Spleen (tissue), 7 donors: ENCODE measurements around the gene SLC18A3.

Experiments
- POLR2A ChIP-seq, 3 donors: fragments of 450-650 bp; IDR thresholded peaks; one replicate each; pipeline ENCODE4 v1.5.1; 2017; ENCODE audit warnings: antibody characterized with exemption in 3 of 3, mild to moderate bottlenecking in 1 of 3
- POLR2AphosphoS5 ChIP-seq, 3 donors: sonication (generic); formaldehyde crosslinking; IDR thresholded peaks; one replicate each; pipeline ENCODE4 v1.5.1; 2017; ENCODE audit warnings: antibody characterized with exemption in 3 of 3
- TF ChIP-seq, protein P1 (sequence below), 11 experiments: fragments of 200-600 bp in 7 of 11; fragments of 450-650 bp in 4 of 11; sonication (generic) in 4 of 11; IDR thresholded peaks in 8 of 11; conservative IDR thresholded peaks in 3 of 11; 1 replicate in 7 of 11; 2 replicates in 4 of 11; pipeline versions ENCODE4 v1.4.0 to v1.8.0; 2016 to 2021; ENCODE audit warnings: antibody characterized with exemption in 11 of 11, inconsistent platforms in 4 of 11, mild to moderate bottlenecking in 1 of 11
- donor health status: DM: no; HTN: no; CAD: no; lungs with moderate emphysema.
- donor health status: DM: no; HTN: no; CAD: no.
- donor health status: DM: no; HTN: no; CAD: no.

DNA sequence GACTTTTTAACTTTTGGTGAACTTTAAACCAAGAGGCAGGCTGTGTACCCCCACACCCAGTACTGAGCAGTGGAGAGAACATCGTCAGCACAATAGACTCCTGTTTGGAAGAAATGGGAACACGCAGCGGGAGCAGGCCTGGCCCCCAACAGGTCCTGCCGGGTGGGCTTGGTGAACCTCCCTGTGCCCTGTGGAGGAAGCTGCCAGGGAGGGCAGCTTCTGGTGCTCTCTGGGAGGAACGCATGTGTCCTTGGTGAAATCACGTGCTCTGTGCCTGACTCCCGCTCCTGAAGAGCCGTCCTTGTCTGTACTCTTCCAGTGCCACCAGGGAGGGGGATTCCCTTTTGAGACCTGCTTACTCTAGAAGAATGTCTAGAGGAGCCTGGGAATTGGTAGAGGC is 35.3 kb downstream of the SLC18A3 start:
- no peak for TF ChIP-seq POLR2AphosphoS5 (IDR thresholded peaks at IDR 0.05)
- TF ChIP-seq, protein P1, sequence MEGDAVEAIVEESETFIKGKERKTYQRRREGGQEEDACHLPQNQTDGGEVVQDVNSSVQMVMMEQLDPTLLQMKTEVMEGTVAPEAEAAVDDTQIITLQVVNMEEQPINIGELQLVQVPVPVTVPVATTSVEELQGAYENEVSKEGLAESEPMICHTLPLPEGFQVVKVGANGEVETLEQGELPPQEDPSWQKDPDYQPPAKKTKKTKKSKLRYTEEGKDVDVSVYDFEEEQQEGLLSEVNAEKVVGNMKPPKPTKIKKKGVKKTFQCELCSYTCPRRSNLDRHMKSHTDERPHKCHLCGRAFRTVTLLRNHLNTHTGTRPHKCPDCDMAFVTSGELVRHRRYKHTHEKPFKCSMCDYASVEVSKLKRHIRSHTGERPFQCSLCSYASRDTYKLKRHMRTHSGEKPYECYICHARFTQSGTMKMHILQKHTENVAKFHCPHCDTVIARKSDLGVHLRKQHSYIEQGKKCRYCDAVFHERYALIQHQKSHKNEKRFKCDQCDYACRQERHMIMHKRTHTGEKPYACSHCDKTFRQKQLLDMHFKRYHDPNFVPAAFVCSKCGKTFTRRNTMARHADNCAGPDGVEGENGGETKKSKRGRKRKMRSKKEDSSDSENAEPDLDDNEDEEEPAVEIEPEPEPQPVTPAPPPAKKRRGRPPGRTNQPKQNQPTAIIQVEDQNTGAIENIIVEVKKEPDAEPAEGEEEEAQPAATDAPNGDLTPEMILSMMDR (IDR thresholded peaks at IDR 0.05 in 8 of 11, conservative IDR thresholded peaks at IDR 0.05 in 3 of 11), result no peak
- TF ChIP-seq POLR2A (IDR thresholded peaks at IDR 0.05), result no peak
